GM19328 (cell line): ENCODE results near the gene STAM2.
"Not testable (repeated sequence)": the region's sequence is repeated elsewhere in the genome, so short reads cannot be mapped to it uniquely, and the experiment has no call there.

ENCODE experiments used
- ATAC-seq: cut with Tn5 transposase; IDR thresholded peaks from one replicate; pipeline ENCODE4 v1.9.1; 2021; ENCODE audit warnings: mild to moderate bottlenecking, moderate library complexity; ENCODE audit not compliant: unreplicated experiment

Gene STAM2

DNA sequence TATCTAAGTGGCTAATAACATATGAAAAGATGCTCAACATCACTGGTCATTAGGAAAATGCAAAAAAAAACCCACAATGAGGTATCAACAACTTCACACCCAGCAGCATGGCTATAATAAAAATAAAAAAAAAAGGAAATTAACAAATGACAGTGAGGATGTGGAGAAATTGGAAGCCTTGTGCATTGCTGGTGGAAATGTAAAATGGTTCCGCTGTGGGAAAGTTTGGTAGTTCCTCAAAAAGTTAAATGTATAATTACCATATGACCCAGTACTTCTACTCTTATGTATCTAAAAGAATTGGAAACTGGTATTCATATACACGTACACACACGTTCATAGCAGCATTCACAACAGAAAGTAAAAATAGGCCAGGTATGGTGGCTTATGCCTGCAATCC lies 61.2 kb downstream of the STAM2 start:
- ATAC-seq, result no peak

GRCh38 chr2:152107140-152107539 lies 68.4 kb downstream of the STAM2 start:
- ATAC-seq, result not testable (repeated sequence)

DNA sequence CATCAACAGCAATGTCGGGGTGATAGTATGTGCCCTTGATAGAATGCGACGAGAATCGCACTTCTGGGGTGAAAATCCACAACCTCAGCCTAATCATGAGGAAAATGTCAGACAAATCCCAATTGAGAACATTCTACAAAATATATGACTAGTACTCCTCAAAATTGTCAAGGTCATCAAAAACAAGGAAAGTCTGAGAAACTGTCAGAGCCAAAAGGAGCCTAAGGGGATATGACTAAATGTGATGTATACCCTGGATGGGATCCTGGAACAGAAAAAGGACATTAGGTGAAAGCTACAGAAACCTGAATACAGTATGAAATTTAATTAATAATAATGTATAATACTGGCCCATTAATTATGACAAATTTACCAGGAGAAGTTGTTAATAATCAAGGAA lies 69.1 kb downstream of the STAM2 start:
- ATAC-seq, result no peak

DNA sequence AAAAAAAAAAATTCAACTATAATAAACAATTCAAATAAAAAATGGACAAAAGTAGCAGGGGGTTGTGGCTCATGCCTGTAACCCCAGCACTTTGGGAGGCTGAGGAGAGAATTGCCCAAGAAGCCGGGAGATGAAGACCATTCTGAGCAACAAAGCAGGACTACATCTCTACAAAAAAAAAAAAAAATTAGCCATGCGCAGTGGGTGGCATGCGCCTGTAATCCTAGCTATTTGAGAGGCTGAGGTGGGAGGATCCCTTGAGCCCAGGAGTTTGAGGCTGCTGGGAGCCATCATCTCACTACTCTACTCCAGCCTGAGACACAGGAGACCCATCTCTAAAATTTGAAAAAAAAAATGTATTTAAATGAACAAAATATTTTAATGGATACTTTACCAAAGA lies 72.3 kb downstream of the STAM2 start:
- no peak for ATAC-seq

- no peak for ATAC-seq
Observed at GRCh38 chr2:152100961-152101360, 74.6 kb downstream of the STAM2 start.

DNA sequence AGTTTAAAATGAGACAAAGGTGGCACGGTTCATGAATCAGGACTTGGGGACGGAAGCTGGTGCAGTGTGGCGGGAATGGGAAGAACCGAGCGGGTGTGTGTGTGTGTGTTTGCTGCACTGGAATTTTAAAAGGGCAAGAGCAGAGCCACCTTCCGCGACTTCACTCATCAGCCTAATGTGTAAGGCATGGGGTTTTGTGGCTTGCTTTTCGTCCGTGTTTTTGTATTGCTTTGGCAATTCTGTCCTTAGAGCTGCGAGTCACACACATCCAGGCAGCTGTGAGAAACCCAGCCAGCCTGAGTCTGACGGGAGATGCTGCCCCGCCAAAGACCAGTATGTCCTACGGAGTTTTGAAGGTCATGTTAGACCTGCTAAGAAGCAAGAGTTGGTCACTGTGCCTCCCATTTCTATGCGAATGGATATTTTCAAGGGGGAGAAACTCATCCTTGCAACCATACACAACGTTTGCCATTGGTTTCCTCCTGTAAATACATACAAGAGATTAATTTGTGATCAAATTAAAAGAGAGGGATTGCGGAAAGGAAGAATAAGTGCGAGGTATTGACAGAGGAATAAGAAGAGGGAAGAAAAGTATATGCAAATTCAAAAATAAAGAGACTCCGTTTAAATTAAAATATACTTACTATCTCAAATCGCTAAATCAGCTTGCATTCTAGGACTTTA lies 76.1 kb downstream of the STAM2 start:
- ATAC-seq, result no peak

GRCh38 chr2:152098496-152099366 lies 76.8 kb downstream of the STAM2 start, which contains the start of gene CACNB4:
Gene CACNB4, minus strand, starts transcription at chr2:152099044.
- no peak for ATAC-seq

- ATAC-seq, result no peak
Observed at GRCh38 chr2:152097801-152098495, 77.6 kb downstream of the STAM2 start.

DNA sequence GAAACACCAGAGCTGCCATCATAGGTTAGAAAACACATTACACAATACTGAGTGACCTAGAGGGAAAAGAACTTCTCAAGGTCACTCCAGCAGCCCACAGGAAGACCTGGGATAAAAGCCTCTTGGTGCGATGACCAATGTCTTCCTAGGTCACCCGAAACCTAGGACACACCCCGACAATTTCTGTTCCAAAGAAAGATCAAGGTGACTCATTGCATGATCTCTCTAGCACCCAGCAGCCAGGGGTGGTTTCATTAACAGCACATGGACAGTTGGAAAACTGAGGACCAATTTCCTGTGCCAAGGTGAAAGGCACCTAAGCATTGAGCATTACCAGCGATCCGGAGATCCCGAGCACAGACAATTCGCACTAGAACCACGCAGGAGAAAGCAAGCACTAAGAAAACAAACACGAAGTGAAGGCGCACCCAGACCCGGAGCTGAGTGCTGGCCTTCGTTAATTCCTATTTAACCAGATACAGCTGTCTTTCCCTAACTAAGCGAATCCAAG lies 78.2 kb downstream of the STAM2 start:
- ATAC-seq, result no peak

DNA sequence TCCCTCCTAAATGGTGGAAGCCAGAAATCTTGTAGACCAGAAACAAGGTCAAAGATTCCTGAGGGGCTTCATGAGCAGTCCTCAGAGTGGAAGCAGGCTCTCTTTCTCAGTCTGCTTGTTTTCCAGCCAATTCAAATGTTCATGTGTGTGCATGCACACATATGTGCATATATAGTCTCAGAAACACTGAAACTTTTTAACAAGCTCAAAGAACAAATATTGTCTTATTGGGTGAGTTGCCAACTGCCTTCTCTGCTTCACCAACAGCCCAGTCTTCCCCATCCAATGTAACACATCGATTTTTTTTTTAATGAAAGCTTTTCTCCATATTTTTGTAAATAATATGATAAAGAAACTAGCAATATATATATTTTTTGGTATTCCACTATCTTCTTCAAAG lies 80.4 kb downstream of the STAM2 start:
- no peak for ATAC-seq

- ATAC-seq, result no peak
Observed at GRCh38 chr2:152094014-152094413, 81.5 kb downstream of the STAM2 start.

DNA sequence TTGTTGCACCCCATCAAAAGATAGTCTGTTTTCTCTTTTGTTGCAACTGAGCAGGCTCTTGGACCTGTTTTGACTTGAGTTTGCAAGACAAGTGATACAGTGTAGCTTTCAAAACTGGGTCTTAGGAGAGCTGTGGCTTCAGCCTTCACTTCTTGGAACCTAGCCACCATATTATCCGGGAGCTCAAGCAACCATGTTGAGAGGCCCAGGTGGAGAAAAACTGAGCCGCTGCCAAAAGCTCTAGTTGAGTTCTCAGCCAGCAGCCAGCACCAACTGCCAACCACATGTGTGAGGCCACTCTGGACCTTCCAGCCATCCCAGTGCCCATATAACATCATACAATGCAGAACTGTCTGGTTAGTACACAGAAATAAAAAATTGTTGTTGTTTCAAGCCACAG lies 82.1 kb downstream of the STAM2 start:
- no peak for ATAC-seq

DNA sequence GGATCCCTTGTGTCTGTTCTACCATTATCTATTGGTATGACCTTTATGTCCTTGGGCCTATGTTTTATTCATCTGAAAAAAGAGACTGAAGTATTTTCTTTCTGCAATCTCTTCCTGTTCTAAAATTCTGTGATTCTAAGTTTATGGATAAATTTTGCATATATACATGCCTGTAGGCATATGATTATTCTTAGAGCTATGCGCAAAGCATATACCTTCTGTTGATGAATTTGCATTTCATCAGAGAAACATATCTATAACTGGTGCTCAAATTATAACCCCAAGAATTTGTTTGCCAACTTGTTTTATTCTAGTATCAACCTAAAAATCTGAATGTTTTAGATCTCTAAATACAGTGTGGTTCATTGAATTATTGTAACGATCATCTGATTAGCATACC lies 83.5 kb downstream of the STAM2 start:
- no peak for ATAC-seq

DNA sequence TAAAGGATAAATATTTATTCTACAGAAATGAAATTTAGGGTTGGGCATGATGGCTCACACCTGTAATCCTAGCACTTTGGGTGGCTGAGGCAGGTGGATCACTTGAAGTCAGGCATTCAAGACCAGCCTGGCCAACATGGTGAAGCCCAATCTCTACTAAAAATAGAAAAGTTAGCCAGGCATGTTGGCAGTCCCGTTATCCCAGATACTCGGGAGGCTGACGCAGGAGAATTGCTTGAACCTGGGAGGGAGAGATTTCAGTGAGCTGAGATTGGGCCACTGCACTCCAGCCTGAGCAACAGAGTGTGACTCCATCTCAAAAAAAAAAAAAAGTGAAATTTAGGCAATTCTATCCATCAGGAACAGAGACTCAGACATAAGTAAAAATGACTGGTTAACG lies 84.8 kb downstream of the STAM2 start:
- not testable (repeated sequence) for ATAC-seq

DNA sequence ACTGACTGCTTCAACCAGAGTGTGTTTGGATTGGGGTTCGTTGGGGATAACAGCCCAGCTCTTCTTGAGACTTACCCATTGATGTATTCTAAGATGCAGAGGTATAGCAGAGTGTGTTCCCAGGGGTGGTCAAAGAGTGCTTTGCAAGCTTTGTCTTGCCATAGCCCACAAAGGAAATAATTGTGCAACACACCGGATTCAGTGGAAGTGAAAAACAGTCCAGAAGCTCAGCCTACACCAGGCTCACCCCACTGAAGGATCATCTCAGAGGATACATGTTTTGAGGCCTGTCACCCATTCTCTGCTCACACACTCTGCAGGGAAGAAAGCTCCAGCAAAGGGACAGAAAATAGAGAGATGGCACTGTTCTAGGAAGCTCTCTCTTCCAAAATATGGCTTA lies 86.3 kb downstream of the STAM2 start:
- no peak for ATAC-seq

DNA sequence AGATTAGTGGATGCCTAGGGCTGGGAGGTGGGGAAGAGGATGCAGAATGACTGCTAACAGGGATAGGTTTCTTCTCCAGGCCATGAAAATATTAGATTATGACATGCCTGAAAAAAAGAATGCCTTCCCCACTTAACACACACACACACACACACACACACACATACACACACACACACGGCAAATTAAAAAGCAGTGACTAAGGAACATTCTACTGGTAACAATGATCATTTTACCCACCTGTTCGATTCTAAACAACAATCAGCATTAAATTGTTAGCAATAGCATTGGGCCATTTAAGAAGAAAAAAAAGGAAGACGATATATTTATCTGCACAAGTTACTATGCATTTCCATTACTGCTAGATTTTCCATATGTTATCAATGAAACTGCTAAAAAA lies 87.6 kb downstream of the STAM2 start:
- ATAC-seq, result no peak

DNA sequence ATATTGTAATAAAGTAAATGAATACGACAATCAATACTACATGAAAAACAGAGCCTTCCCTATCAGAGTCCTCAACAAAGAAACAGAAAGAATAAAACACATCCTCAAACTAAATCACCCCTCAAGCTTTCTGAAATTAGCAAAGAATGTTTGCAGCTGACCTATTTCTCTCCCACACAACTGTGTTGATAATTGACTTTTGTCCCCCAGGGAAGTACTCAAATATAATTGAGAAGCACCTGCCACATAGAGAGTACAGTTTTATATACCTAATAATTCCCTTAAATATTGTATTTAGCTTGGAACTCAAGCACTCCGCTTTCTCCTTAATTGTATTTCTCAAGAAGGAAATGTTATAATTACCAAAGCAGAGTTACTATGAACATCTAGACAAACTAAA lies 89.3 kb downstream of the STAM2 start:
- ATAC-seq, result no peak

DNA sequence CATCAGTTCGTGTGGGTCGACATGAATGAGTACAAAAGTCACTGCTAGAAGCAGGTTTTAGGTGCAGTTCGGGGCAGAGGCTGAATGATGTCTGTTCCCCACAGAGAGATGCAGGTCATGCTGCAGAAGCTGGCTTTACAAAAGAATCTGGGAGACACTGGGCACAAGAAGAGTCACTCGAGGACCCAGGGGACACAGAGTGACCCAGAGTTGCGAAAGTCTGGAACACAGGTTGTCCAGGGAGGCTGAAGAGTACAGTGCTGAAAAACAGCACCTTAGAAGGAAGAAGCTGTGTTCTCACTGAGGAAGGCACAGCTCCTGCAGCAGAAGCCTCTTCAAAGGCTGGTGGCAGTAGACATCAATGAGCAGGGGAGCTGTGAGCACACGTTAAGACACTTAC lies 91.5 kb downstream of the STAM2 start:
- ATAC-seq, result no peak

DNA sequence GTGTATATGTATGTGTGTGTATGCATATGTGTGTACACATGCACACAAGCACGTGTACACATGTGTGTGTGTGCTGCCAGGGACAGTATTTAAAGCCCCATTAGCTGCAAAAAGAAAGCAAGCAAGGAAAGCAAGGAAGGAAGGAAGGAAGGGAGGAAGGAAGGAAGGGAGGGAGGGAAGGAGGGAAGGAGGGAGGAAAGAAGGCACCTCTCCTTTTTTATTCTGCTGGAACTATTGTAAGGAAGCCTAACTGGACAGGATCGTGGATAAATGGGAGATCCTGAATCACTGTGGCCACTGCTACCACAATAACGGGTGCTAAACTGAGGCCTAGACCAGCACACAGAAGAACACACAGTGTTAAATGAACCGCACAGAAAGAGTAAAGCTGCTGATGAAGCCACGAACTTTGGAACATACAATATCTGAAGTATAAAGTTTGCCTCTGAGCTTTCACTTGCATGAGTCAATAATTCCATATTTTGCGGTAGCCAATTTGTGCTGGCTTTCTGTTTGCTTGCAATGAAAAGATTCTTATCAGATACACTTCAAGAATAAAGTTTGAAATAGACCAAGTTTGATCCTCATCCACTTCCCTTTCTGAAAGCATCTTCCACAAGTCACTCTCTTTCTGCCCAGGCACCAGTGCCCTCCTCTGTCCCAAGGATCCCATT lies 92.2 kb downstream of the STAM2 start:
- no peak for ATAC-seq

DNA sequence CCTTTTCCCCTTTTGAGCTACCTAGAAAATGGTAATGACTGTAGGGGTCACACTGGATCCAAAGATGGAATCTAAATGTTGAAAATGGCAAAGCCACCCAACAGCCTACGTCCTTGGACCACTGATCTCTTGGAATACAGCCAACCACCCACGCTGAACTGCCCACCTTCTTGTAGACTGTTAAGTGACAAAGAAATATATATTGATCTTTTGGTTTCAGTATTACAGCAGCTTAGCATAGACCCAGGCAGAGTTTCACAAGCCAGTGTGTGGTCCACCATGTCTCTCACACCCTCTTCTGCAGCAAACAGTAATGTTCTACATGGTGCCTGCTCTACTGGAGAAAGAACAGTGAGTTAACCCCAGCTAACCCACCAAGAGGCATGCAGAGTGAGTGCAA lies 96.9 kb downstream of the STAM2 start:
- no peak for ATAC-seq

GRCh38 chr2:152078023-152078422 lies 97.5 kb downstream of the STAM2 start:
- ATAC-seq, result no peak
